HL-60 (cell line): ENCODE results near the gene PCIF1.

Experiments
- CTCF ChIP-seq: IDR thresholded peaks from one replicate; pipeline ENCODE4 v1.5.1; 2011; ENCODE audit warnings: low read length, control low read depth, inconsistent platforms; ENCODE audit not compliant: insufficient read depth
- GABPA ChIP-seq: IDR thresholded peaks from 2 replicates; pipeline ENCODE4 v1.6.1; 2012; ENCODE audit warnings: low read depth
- POLR2AphosphoS5 ChIP-seq: IDR thresholded peaks from 2 replicates; pipeline ENCODE4 v1.6.1; 2012; ENCODE audit warnings: low read depth

- TF ChIP-seq CTCF (no peak), GABPA (no peak), POLR2AphosphoS5 (no peak)
Measured at GRCh38 chr20:45937765-45938164, 3.3 kb downstream of the PCIF1 start.
